WTC11 (cell line): ENCODE measurements around the gene CCBE1. TPM values are rescaled to one million over a fixed set of nuclear protein-coding genes. Genes with fewer than 3 reads are reported as not detected.

ENCODE experiments used
- ATAC-seq: fragments of 200-7000 bp; cut with Tn5 transposase; 2 replicates; pipeline ENCODE4 v1.10.0; 2021; ENCODE audit warnings: mild to moderate bottlenecking, moderate library complexity
- CTCF ChIA-PET: fragments of 300-600 bp; sonication (Branson Sonifier 250); formaldehyde crosslinking; loops from one replicate; lab custom pipeline; 2021; ENCODE audit warnings: antibody characterized with exemption; lab: Charles Lee
- POLR2A ChIA-PET: fragments of 350-600 bp; sonication (Branson Sonifier 250); formaldehyde crosslinking; loops from one replicate; lab custom pipeline; 2021; ENCODE audit warnings: antibody characterized with exemption; lab: Charles Lee
- DNase-seq: peaks from one replicate; pipeline ENCODE4 v3.0.0; 2021; ENCODE audit warnings: low spot score
- H3K27ac Mint-ChIP-seq: 2 replicates; pipeline ENCODE4 v1.8.0; 2021; ENCODE audit warnings: mixed read lengths
- H3K27me3 Mint-ChIP-seq: 2 replicates; pipeline ENCODE4 v1.8.0; 2021; ENCODE audit warnings: low read depth, mild to moderate bottlenecking, moderate library complexity, mixed read lengths
- H3K36me3 Mint-ChIP-seq: 2 replicates; pipeline ENCODE4 v1.8.0; 2021; ENCODE audit warnings: mixed read lengths
- H3K4me1 Mint-ChIP-seq: 2 replicates; pipeline ENCODE4 v1.8.0; 2022; ENCODE audit warnings: mixed read lengths
- H3K4me3 Mint-ChIP-seq: 2 replicates; pipeline ENCODE4 v1.8.0; 2021; ENCODE audit warnings: mild to moderate bottlenecking, moderate library complexity, mixed read lengths
- H3K9me3 Mint-ChIP-seq: 2 replicates; pipeline ENCODE4 v1.8.0; 2021; ENCODE audit warnings: mixed read lengths
- ESRRA ChIP-seq: sonication (generic); formaldehyde crosslinking; IDR thresholded peaks from 2 replicates; pipeline ENCODE4 v1.8.1; 2022; ENCODE audit warnings: mild to moderate bottlenecking, missing genetic modification reagents, borderline replicate concordance
- HMGA2 ChIP-seq: fragments of 250-450 bp; sonication (Bioruptor Pico); IDR thresholded peaks from 2 replicates; pipeline ENCODE4 v1.4.0; 2021; ENCODE audit warnings: mild to moderate bottlenecking, moderate library complexity
- JUN ChIP-seq: sonication (generic); formaldehyde crosslinking; IDR thresholded peaks from 2 replicates; pipeline ENCODE4 v1.8.0; 2023; ENCODE audit warnings: mild to moderate bottlenecking, missing genetic modification reagents
- NFATC4 ChIP-seq: fragments of 250-450 bp; sonication (Bioruptor Pico); IDR thresholded peaks from 2 replicates; pipeline ENCODE4 v1.9.0; 2021; ENCODE audit warnings: mild to moderate bottlenecking
- PRRX2 ChIP-seq: fragments of 250-450 bp; sonication (Bioruptor Pico); IDR thresholded peaks from 2 replicates; pipeline ENCODE4 v1.8.0; 2021; ENCODE audit warnings: mild to moderate bottlenecking
- ZBTB21 ChIP-seq: sonication (generic); formaldehyde crosslinking; IDR thresholded peaks from 2 replicates; pipeline ENCODE4 v1.8.1; 2023; ENCODE audit warnings: mild to moderate bottlenecking, missing genetic modification reagents, borderline replicate concordance
- ZMAT4 ChIP-seq: fragments of 250-450 bp; sonication (Bioruptor Pico); IDR thresholded peaks from 2 replicates; pipeline ENCODE4 v1.9.0; 2021; ENCODE audit warnings: mild to moderate bottlenecking
- ZNF425 ChIP-seq: fragments of 250-450 bp; sonication (Bioruptor Pico); conservative IDR thresholded peaks from 2 replicates; pipeline ENCODE4 v1.9.0; 2021; ENCODE audit warnings: mild to moderate bottlenecking
- ZNF512 ChIP-seq: sonication (generic); formaldehyde crosslinking; IDR thresholded peaks from 2 replicates; pipeline ENCODE4 v1.8.1; 2022; ENCODE audit warnings: missing genetic modification reagents, borderline replicate concordance
- total RNA-seq: library from RNA; stranded (reverse); gene quantifications from 3 replicates; pipeline ENCODE4 v1.2.3, GENCODE V29; 2021
- TF ChIP-seq, protein P1 (sequence below): sonication (generic); formaldehyde crosslinking; IDR thresholded peaks from 2 replicates; pipeline ENCODE4 v1.8.0; 2022; ENCODE audit warnings: missing genetic modification reagents
- TF ChIP-seq, protein P2 (sequence below): fragments of 250-450 bp; sonication (Bioruptor Pico); IDR thresholded peaks from 2 replicates; pipeline ENCODE4 v2.1.2; 2022; ENCODE audit warnings: mild to moderate bottlenecking, moderate library complexity
- TF ChIP-seq, protein P3 (sequence below): sonication (generic); formaldehyde crosslinking; IDR thresholded peaks from 2 replicates; pipeline ENCODE4 v1.8.0; 2022; ENCODE audit warnings: mild to moderate bottlenecking, missing genetic modification reagents

Gene CCBE1
- total RNA-seq, 1 experiment from 2014 or later, result 9.7 TPM

DNA sequence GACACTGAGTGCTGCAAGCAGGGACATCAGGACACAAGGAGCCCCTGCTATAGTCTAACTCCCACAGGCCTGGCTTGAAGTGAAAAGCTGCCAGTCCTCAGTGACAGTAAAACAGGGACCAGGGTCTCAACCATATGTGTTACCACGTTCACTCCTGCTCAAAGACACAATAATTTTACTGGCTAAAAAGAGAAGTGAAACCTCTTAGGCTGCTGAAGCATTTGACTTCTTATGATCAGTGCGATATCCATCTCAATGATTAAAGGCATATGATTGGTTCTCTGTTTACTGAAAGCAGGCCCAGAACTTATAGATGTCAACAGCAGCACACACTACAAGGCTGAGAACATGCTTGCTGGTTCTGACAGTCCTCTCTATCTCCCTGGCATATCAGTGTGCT lies 208.3 kb downstream of the CCBE1 start (continued):
- TF ChIP-seq, protein P1, sequence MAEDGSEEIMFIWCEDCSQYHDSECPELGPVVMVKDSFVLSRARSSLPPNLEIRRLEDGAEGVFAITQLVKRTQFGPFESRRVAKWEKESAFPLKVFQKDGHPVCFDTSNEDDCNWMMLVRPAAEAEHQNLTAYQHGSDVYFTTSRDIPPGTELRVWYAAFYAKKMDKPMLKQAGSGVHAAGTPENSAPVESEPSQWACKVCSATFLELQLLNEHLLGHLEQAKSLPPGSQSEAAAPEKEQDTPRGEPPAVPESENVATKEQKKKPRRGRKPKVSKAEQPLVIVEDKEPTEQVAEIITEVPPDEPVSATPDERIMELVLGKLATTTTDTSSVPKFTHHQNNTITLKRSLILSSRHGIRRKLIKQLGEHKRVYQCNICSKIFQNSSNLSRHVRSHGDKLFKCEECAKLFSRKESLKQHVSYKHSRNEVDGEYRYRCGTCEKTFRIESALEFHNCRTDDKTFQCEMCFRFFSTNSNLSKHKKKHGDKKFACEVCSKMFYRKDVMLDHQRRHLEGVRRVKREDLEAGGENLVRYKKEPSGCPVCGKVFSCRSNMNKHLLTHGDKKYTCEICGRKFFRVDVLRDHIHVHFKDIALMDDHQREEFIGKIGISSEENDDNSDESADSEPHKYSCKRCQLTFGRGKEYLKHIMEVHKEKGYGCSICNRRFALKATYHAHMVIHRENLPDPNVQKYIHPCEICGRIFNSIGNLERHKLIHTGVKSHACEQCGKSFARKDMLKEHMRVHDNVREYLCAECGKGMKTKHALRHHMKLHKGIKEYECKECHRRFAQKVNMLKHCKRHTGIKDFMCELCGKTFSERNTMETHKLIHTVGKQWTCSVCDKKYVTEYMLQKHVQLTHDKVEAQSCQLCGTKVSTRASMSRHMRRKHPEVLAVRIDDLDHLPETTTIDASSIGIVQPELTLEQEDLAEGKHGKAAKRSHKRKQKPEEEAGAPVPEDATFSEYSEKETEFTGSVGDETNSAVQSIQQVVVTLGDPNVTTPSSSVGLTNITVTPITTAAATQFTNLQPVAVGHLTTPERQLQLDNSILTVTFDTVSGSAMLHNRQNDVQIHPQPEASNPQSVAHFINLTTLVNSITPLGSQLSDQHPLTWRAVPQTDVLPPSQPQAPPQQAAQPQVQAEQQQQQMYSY (CRISPR knock-in tag), result no peak
- TF ChIP-seq, all 79 proteins: peak for 0

DNA sequence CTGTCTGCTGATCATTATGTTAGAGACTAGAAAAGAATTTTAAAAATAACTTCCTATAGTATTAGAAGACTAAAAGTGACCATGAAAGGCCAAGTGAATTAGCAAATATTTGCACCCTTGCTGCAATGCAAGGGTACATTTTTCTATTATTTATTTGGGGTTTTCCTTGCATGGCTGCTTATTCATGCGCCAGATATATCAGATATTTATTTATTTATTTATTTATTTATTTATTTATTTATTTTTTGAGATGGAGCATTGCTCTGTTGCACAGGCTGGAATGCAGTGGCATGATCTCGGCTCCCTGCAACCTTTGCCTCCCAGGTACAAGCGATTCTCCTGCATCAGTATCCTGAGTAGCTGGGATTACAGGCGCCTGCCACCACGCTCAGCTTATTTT lies 211.8 kb downstream of the CCBE1 start:
- CTCF ChIA-PET, result interaction anchor here (1.6 kb wide), 1 partner anchor 146 kb away, joined by 3 read pairs; no protein-coding TSS in a partner anchor
- POLR2A ChIA-PET, result no interaction called here
- no peak for ATAC-seq
- DNase-seq, result no peak
- H3K4me3 Mint-ChIP-seq, result no peak overlapping the region
- H3K4me1 Mint-ChIP-seq, result no peaks in the 10 kb centered on the region
- no peak overlapping the region for H3K27ac Mint-ChIP-seq
- no peaks in the 10 kb centered on the region for H3K9me3 Mint-ChIP-seq
- H3K27me3 Mint-ChIP-seq, result no peaks in the 10 kb centered on the region; the same call in 1 of the 2 replicates
- H3K36me3 Mint-ChIP-seq, result no peaks in the 10 kb centered on the region
- TF ChIP-seq NFATC4 (CRISPR knock-in tag) (no peak), ESRRA (no peak), ZBTB21 (no peak), JUN (CRISPR knock-in tag) (no peak), ZMAT4 (CRISPR knock-in tag) (no peak), PRRX2 (CRISPR knock-in tag) (no peak), ZNF425 (CRISPR knock-in tag) (no peak), HMGA2 (CRISPR knock-in tag) (no peak), ZNF512 (CRISPR knock-in tag) (no peak)
- TF ChIP-seq, protein P1 (CRISPR knock-in tag), result no peak
- TF ChIP-seq, protein P2, sequence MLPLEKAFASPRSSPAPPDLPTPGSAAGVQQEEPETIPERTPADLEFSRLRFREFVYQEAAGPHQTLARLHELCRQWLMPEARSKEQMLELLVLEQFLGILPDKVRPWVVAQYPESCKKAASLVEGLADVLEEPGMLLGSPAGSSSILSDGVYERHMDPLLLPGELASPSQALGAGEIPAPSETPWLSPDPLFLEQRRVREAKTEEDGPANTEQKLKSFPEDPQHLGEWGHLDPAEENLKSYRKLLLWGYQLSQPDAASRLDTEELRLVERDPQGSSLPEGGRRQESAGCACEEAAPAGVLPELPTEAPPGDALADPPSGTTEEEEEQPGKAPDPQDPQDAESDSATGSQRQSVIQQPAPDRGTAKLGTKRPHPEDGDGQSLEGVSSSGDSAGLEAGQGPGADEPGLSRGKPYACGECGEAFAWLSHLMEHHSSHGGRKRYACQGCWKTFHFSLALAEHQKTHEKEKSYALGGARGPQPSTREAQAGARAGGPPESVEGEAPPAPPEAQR (CRISPR knock-in tag), result no peak
- TF ChIP-seq, protein P3, sequence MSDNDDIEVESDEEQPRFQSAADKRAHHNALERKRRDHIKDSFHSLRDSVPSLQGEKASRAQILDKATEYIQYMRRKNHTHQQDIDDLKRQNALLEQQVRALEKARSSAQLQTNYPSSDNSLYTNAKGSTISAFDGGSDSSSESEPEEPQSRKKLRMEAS (CRISPR knock-in tag), result no peak
- TF ChIP-seq, all 79 proteins: peak for 0
